HL-60 (cell line): ENCODE data around the gene DNALI1.

Experiments used
- GABPA ChIP-seq: IDR thresholded peaks from 2 replicates; pipeline ENCODE4 v1.6.1; 2012; ENCODE audit warnings: low read depth
- POLR2AphosphoS5 ChIP-seq: IDR thresholded peaks from 2 replicates; pipeline ENCODE4 v1.6.1; 2012; ENCODE audit warnings: low read depth
- SPI1 ChIP-seq: IDR thresholded peaks from 2 replicates; pipeline ENCODE4 v1.6.1; 2012; ENCODE audit warnings: low read depth, mild to moderate bottlenecking, borderline replicate concordance
- TF ChIP-seq, protein P1 (sequence below): IDR thresholded peaks from one replicate; pipeline ENCODE4 v1.5.1; 2011; ENCODE audit warnings: low read length, control low read depth, inconsistent platforms; ENCODE audit not compliant: insufficient read depth
- TF ChIP-seq, protein P2 (sequence below): IDR thresholded peaks from 2 replicates; pipeline ENCODE4 v1.6.1; 2012; ENCODE audit warnings: low read depth; ENCODE audit not compliant: insufficient replicate concordance

GRCh38 chr1:37564892-37565291, 8.2 kb downstream of the DNALI1 start:
- TF ChIP-seq, protein P1, sequence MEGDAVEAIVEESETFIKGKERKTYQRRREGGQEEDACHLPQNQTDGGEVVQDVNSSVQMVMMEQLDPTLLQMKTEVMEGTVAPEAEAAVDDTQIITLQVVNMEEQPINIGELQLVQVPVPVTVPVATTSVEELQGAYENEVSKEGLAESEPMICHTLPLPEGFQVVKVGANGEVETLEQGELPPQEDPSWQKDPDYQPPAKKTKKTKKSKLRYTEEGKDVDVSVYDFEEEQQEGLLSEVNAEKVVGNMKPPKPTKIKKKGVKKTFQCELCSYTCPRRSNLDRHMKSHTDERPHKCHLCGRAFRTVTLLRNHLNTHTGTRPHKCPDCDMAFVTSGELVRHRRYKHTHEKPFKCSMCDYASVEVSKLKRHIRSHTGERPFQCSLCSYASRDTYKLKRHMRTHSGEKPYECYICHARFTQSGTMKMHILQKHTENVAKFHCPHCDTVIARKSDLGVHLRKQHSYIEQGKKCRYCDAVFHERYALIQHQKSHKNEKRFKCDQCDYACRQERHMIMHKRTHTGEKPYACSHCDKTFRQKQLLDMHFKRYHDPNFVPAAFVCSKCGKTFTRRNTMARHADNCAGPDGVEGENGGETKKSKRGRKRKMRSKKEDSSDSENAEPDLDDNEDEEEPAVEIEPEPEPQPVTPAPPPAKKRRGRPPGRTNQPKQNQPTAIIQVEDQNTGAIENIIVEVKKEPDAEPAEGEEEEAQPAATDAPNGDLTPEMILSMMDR = no peak
- TF ChIP-seq POLR2AphosphoS5 (no peak), GABPA (no peak), SPI1 (no peak)
- TF ChIP-seq, protein P2, sequence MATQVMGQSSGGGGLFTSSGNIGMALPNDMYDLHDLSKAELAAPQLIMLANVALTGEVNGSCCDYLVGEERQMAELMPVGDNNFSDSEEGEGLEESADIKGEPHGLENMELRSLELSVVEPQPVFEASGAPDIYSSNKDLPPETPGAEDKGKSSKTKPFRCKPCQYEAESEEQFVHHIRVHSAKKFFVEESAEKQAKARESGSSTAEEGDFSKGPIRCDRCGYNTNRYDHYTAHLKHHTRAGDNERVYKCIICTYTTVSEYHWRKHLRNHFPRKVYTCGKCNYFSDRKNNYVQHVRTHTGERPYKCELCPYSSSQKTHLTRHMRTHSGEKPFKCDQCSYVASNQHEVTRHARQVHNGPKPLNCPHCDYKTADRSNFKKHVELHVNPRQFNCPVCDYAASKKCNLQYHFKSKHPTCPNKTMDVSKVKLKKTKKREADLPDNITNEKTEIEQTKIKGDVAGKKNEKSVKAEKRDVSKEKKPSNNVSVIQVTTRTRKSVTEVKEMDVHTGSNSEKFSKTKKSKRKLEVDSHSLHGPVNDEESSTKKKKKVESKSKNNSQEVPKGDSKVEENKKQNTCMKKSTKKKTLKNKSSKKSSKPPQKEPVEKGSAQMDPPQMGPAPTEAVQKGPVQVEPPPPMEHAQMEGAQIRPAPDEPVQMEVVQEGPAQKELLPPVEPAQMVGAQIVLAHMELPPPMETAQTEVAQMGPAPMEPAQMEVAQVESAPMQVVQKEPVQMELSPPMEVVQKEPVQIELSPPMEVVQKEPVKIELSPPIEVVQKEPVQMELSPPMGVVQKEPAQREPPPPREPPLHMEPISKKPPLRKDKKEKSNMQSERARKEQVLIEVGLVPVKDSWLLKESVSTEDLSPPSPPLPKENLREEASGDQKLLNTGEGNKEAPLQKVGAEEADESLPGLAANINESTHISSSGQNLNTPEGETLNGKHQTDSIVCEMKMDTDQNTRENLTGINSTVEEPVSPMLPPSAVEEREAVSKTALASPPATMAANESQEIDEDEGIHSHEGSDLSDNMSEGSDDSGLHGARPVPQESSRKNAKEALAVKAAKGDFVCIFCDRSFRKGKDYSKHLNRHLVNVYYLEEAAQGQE = no peak
